ENCODE data around the gene UQCC2.

The UQCC2 gene

DNA sequence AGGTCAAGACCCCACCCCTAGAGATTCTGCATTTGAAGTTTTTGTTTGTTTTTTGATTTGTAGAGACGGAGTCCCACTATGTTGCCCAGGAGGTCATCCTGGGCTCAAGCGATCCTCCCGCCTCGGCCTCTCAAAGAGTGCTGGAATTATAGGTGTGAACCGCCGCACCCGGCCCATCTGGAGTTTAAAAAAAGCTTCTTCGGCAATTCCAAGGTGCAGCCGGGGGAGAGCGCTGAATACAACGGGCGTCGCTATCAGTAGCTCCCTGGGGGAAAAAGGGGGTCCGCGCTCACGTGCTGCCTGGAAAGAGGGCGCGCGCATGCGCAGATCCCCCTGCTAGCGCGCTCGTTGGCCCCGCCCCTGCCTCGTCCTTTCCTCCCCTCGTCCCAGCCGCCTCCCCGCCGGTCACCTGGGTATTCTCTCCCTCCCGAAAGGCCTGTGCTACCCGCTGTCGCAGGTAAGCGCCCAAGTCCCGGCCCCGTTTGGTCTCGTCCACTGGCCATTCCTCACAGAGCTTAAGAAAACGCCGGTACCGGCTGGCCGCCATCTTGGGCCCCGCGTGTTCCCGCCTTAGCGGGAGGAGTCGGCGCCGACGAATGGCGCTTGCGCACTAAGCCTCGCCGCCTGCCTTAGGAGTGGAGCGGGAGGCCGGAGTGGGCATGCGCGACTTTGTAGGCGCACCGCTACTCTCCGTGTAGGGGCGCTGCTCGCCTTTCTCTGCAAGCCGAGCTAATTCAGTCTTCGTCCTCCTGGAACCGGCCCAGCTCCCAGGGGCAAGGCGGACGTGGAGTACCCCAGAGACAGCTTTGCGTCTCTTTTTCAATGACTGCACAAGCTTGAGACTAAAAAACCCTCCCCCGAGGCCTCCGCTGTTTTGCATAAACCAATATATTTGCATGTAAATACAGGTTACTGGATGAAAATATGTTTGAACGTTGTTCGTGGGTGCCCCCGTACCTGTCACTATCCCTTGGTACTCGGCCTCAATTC, at the start of gene UQCC2:
TSS of gene UQCC2 (minus strand) at position 561 of the 990 bp plus-strand sequence. CDS start at position 547, 14 bp downstream.
- DNase-seq = peak; percentile 97

DNA sequence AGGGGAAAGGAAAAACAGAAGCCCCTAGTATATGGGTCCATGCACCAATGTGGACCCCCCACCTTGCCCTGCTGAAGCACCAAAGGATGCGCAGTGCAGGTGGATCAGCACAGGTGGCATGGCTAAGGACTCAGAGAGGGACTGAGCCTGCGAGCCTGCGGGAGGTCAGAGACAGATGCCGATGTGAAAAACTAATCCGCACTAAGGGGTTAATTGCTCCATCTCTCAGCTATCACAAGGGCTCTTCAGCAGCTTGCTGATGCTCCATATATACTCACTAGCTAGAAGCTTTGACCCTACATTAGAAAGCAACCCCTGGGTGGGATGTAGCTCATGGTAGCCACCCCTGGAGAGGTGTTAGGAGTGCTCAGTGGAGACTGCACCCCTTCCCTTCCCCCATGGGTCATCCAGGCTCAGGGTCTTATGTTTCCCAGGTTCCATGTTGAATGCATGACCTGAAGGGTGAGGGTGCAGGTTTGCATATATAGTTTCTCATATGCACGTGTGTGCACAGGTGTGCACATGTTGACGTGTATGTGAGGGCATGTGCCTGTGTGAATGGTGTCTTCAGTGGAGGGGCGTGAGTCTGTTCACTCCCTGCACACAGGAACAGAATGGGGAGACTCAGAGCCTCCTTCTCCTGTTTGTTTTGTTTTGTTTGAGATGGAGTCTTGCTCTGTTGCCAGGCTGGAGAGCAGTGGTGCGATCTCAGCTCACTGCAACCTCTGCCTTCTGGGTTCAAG, 48.6 kb upstream of the UQCC2 start:
- no peak for DNase-seq

GRCh38 chr6:33758815-33759216, 47.3 kb upstream of the UQCC2 start:
- DNase-seq = no peak

GRCh38 chr6:33757906-33758305, 46.4 kb upstream of the UQCC2 start:
- DNase-seq = no peak

DNA sequence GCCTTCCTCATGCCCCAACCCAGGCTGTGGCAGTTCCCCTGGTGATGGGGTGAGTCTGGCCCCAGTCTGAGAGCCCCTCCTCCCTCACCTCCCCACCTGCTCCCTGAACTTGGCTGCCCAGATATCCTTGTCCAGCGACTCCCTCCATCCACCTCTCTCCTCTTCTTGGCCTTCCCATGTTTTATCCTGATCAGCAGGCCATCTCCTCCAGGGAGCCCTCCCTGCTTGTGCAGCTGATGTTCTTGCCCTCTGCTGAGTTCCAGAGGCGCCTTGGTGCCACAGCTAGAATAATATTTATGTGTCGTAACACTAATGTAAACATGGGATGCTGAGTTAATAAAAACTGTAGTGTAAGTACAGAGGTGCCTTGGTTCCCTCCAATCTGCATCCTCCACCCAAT, 45.6 kb upstream of the UQCC2 start:
- DNase-seq = no peak

DNA sequence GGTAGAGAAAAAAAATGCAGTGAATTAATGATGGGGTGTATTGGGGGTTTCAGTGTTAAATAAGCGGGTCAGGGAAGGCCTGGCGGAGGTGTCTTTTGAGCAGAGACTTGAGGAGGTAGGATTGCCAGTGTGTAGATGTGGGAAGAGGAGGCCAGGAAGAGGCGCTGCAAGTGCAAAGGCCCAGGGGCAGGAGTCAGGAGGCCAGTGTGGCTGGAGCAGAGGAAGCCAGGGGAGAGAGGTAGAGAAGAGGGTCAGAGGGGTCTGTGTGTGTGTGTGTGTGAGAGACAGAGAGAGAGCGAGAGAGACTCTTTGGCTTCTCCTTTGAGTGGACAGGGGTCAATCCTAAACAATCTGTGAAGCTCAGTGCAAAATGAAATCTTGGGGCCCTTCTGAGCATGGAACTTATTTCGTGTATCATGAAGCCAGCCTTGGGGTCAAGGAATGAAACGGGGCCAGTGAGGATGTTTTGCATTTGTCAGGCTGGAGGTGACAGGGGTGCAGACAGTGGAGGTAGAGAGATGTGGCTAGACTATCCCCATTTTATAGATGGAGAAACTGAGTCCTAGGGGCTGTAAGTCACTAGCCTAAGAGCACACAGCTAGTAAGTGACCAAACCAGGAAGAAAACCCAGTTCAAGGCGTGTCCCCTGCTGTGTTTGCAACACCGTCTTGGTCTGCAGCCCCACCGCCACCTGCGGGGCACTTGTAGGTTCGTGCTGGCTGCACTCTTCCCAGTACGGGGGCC, 44.9 kb upstream of the UQCC2 start:
- DNase-seq = no peak

DNA sequence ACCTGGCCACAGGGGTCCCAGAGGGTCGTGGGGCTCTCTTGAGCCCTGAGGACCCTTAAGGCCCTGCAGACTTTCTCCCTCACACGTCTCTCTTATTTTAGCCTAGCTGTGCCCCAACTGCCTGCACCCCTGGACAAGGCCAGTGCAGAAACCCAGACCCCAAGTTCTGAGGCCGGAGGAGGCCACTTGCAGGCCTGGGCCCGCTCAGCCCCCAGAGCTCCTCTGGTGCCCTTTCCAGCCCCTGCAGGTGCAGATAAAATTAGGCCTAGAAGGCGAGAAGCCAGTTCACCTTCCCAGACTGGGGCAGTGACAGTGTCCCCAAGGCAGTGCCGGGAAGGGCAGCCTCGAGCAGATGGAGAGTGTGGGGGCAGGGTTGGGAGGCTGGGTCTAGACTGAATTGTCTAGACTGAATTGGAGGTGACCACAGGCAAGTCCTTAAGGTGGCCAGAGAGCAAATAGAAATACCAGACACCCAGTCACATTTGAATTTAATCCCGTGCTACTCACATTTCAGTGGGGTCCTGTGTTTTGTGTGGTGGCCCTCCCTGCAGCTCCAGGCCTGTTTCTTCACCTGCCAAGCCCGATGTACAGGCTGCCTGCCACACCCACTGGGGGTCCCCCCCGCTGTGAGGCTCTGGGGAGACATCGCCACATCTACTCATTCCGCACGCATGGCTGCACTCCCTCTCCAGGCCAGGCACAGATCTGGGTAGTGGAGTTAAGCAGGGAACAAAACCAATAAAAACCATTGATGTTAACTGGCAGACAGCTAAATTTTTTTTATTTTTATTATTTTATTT, 43.8 kb upstream of the UQCC2 start:
- DNase-seq = no peak

DNA sequence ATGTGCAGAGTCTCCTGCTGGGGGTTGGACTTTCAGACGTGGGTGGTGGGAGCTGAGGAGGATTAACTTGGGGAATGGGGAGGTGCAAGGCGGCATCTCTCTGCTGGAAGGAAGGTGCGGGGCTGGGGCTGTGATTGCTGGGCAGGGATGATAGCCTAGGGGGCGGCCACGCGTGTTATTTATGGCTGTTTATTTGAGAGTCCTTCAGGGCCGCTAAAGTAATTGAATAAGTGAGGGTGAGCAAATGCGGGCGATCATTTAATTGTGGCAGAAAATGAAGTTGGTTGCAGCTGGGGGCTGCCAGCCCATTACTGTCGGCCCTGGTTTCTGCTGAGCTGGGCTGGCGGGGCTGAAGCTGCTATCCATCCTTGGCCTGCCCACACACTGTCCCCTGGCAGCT, 42.7 kb upstream of the UQCC2 start:
- DNase-seq = no peak

DNA sequence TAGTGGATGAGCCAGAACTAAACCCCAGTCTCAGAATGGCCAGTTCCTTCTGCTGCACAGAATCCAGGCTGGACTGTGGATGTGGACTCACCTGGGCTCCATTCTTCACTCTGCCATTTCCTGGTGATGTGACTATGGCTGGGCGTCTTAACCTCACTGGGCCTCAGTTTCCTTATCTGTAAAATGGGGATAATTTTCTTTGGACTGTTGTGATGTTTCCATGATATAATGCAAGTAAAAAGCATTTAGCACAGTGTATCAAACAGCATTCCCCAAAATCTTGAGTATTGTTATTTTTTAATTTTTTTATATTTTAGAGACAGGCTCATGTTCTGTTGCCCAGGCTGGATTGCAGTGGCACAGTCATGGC, 41.1 kb upstream of the UQCC2 start:
- no peak for DNase-seq

DNA sequence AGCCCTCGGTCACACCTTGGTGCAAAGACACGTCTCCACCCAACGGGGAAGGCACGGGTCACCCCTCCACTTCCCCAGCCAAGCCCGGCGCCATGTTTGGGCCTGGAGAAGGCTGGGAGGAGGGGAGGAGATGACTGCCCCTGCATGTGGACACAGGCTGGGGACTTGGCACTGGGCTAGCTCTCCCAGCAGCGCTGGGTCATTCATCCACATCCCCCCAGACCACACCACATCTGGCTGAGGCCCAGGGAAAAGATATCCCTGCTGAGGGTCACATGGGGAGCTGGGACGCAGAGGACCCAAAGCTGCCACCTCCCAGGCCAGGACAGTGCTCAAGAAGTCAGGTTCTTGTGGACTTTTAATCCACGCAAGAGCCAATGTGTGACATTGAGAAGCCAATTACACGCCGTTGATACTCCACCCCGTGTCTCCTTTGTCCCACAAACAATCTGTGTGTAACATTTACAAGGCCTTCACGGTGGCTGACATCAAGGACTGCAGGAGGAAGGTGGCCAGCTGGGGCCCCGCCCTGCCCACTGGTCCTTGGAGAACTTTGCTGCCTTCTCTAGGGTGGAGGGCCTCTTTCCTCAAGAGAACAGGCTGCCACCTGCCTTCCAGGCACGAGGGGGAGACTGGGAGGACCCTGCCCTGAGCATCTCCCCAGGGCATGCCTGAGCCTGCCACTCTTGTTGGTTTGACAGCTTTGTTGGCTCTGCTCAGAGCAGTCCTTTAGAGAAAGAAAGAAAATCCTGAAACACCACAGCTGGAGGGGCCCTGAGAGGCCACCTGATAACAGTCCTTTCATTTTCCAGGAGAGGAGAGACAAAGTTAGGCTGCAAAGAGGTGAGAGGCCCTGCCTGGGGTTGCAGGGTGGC, 40.5 kb upstream of the UQCC2 start:
- DNase-seq = no peak

DNA sequence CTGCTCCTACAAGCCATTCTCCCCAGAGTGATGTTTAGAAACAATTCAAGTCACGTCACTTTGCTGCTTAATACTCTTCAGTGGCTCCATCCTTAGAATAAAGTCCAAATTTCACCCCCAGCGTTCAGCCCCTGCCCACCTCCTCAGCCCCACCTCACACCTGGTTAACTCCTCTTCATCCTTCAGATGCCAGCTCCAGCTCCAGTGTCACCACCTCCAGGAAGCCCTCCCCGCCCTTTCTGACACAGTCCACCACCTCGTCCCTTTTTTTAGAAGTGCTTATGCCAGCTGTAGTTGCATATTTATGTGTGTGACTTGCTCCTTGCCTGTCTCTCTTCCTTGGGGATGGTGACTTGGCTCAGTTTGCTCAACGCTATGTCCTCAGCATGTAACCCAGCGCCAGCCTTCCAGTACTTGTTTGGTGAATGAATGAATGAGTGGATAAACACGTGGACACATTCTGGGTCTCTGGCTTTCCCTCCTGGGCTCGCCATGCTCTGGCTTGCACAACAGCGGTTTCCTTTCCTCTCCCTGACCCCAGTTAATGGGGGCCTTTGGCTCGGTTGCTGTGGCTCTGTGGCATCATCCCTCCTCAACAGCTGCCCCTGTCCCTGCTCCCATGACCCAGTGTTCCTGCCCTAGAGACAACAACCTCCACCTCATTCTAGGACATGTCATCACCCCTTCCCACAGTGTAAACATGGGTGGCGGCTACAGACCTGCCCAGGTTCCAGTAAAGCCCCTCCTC, 38.9 kb upstream of the UQCC2 start:
- DNase-seq = no peak

- DNase-seq = no peak
Measured at GRCh38 chr6:33749401-33749800, 37.9 kb upstream of the UQCC2 start.

GRCh38 chr6:33748841-33749240, 37.3 kb upstream of the UQCC2 start:
- no peak for DNase-seq

GRCh38 chr6:33747823-33748222, 36.3 kb upstream of the UQCC2 start:
- no peak for DNase-seq

GRCh38 chr6:33746651-33747100, 35.2 kb upstream of the UQCC2 start, which contains the start of gene IP6K3:
TSS of gene IP6K3 (minus strand) at chr6:33746905. CDS start at chr6:33735476, 11,429 bp downstream.
- no peak for DNase-seq

DNA sequence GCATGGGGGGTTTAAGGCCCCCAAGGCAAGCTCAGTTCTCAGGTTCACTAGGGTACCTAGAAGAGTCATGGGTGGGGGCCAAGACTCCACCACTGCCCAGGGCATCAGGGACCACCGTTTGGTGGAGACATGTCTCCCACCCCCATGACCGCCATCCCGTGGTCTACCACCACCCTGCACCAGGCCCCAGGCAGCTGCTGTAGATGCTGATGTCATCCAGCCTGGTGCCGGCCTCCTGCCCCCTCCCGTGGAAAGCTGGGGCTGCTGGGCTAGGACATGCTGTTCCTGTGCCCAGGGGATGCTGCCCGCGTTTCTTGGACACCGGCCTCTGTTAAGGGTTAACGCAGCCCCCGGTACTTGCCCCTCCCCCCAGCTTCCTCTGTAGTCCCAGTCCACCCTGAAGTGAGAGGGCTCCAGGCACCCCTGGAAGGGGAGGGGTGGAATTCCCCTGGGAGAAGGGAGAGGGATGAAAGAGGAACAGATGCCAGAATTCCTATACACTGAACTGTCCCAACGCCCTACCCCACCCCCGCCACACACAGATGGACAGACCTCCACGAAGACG, 34.6 kb upstream of the UQCC2 start:
- no peak for DNase-seq

GRCh38 chr6:33745548-33745947, 34.0 kb upstream of the UQCC2 start:
- no peak for DNase-seq

DNA sequence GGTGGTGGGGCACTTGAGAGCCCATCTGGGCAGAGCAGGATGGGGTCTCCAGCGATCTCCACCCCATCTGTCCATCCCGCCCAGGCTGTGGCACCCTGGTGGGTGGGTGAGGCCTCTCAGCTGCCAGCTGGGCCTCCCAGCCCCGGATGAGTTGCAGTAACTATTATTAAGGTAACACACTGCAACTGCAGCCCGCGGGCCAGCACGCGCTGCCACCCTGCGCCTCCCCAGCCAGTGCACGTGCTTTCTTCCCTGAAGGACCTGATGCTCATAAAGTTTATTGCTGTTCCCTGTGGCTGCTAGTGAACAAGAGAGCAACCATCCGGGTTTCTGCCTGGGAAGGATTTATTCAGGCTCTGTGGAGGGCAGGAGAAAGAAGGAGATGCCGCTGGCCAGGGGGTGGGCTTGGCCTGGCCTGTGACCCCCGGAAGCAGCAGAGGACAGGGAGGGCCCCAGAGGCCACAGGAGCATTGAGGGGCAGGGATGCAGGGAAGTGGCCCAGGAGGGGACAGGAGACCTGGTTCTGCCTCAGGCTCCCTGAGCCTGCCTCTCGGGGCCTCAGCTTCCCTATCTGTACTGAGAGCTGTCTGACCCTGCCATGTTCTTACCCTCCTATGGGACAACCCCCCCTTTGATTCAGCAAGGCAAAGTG, 33.5 kb upstream of the UQCC2 start:
- DNase-seq = no peak

Data from CD4-positive, alpha-beta T cell treated with Interleukin-21 for 1 hour (primary cell).